WTC11 (cell line): Measurements from ENCODE around the gene ERP44. TPM values are rescaled to one million over a fixed set of nuclear protein-coding genes. Genes with fewer than 3 reads are reported as not detected.

Experiments used
- ATAC-seq: fragments of 200-7000 bp; cut with Tn5 transposase; 2 replicates; pipeline ENCODE4 v1.10.0; 2021; ENCODE audit warnings: mild to moderate bottlenecking, moderate library complexity
- CTCF ChIA-PET: fragments of 300-600 bp; sonication (Branson Sonifier 250); formaldehyde crosslinking; loops from one replicate; lab custom pipeline; 2021; ENCODE audit warnings: antibody characterized with exemption; lab: Charles Lee
- POLR2A ChIA-PET: fragments of 350-600 bp; sonication (Branson Sonifier 250); formaldehyde crosslinking; loops from one replicate; lab custom pipeline; 2021; ENCODE audit warnings: antibody characterized with exemption; lab: Charles Lee
- DNase-seq: peaks from one replicate; pipeline ENCODE4 v3.0.0; 2021; ENCODE audit warnings: low spot score
- H3K27ac Mint-ChIP-seq: 2 replicates; pipeline ENCODE4 v1.8.0; 2021; ENCODE audit warnings: mixed read lengths
- H3K27me3 Mint-ChIP-seq: 2 replicates; pipeline ENCODE4 v1.8.0; 2021; ENCODE audit warnings: low read depth, mild to moderate bottlenecking, moderate library complexity, mixed read lengths
- H3K36me3 Mint-ChIP-seq: 2 replicates; pipeline ENCODE4 v1.8.0; 2021; ENCODE audit warnings: mixed read lengths
- H3K4me1 Mint-ChIP-seq: 2 replicates; pipeline ENCODE4 v1.8.0; 2022; ENCODE audit warnings: mixed read lengths
- H3K4me3 Mint-ChIP-seq: 2 replicates; pipeline ENCODE4 v1.8.0; 2021; ENCODE audit warnings: mild to moderate bottlenecking, moderate library complexity, mixed read lengths
- H3K9me3 Mint-ChIP-seq: 2 replicates; pipeline ENCODE4 v1.8.0; 2021; ENCODE audit warnings: mixed read lengths
- ARID4B ChIP-seq: sonication (generic); formaldehyde crosslinking; IDR thresholded peaks from 2 replicates; pipeline ENCODE4 v1.8.0; 2023; ENCODE audit warnings: missing genetic modification reagents, mild to moderate bottlenecking, borderline replicate concordance
- ATF2 ChIP-seq: sonication (generic); formaldehyde crosslinking; IDR thresholded peaks from 2 replicates; pipeline ENCODE4 v1.8.1; 2022; ENCODE audit warnings: low read depth, missing genetic modification reagents, borderline replicate concordance
- CBFB ChIP-seq: sonication (generic); formaldehyde crosslinking; IDR thresholded peaks from 2 replicates; pipeline ENCODE4 v1.8.1; 2022; ENCODE audit warnings: mild to moderate bottlenecking, low read depth, missing genetic modification reagents
- HMGA2 ChIP-seq: fragments of 250-450 bp; sonication (Bioruptor Pico); IDR thresholded peaks from 2 replicates; pipeline ENCODE4 v1.4.0; 2021; ENCODE audit warnings: mild to moderate bottlenecking, moderate library complexity
- JUN ChIP-seq: sonication (generic); formaldehyde crosslinking; IDR thresholded peaks from 2 replicates; pipeline ENCODE4 v1.8.0; 2023; ENCODE audit warnings: mild to moderate bottlenecking, missing genetic modification reagents
- KAT7 ChIP-seq: sonication (generic); formaldehyde crosslinking; IDR thresholded peaks from 2 replicates; pipeline ENCODE4 v1.8.1; 2023; ENCODE audit warnings: missing genetic modification reagents, mild to moderate bottlenecking, borderline replicate concordance
- MXD4 ChIP-seq: fragments of 250-450 bp; sonication (Bioruptor Pico); IDR thresholded peaks from 2 replicates; pipeline ENCODE4 v1.8.0; 2021; ENCODE audit warnings: mild to moderate bottlenecking, moderate library complexity, borderline replicate concordance
- SMAD4 ChIP-seq: sonication (generic); formaldehyde crosslinking; IDR thresholded peaks from 2 replicates; pipeline ENCODE4 v1.8.0; 2022; ENCODE audit warnings: mild to moderate bottlenecking, missing genetic modification reagents
- TEAD1 ChIP-seq: sonication (generic); formaldehyde crosslinking; IDR thresholded peaks from 2 replicates; pipeline ENCODE4 v1.8.0; 2022; ENCODE audit warnings: mild to moderate bottlenecking, missing genetic modification reagents
- ZBTB21 ChIP-seq: sonication (generic); formaldehyde crosslinking; IDR thresholded peaks from 2 replicates; pipeline ENCODE4 v1.8.1; 2023; ENCODE audit warnings: mild to moderate bottlenecking, missing genetic modification reagents, borderline replicate concordance
- ZNF138 ChIP-seq: sonication (generic); formaldehyde crosslinking; conservative IDR thresholded peaks from 2 replicates; pipeline ENCODE4 v1.8.1; 2022; ENCODE audit warnings: mild to moderate bottlenecking, moderate library complexity, missing genetic modification reagents
- ZNF219 ChIP-seq: sonication (generic); formaldehyde crosslinking; IDR thresholded peaks from 2 replicates; pipeline ENCODE4 v1.8.0; 2023; ENCODE audit warnings: missing genetic modification reagents, mild to moderate bottlenecking, borderline replicate concordance
- ZNF232 ChIP-seq: sonication (generic); formaldehyde crosslinking; IDR thresholded peaks from 2 replicates; pipeline ENCODE4 v1.8.0; 2022; ENCODE audit warnings: mild to moderate bottlenecking, missing genetic modification reagents
- ZNF317 ChIP-seq: sonication (generic); formaldehyde crosslinking; IDR thresholded peaks from 2 replicates; pipeline ENCODE4 v1.8.1; 2023; ENCODE audit warnings: low read depth, mild to moderate bottlenecking, moderate library complexity, missing genetic modification reagents, borderline replicate concordance
- ZNF671 ChIP-seq: fragments of 250-450 bp; sonication (Bioruptor Pico); IDR thresholded peaks from 2 replicates; pipeline ENCODE4 v1.8.0; 2021; ENCODE audit warnings: mild to moderate bottlenecking
- total RNA-seq: library from RNA; stranded (reverse); gene quantifications from 3 replicates; pipeline ENCODE4 v1.2.3, GENCODE V29; 2021
- TF ChIP-seq, protein P1 (sequence below): sonication (generic); formaldehyde crosslinking; IDR thresholded peaks from 2 replicates; pipeline ENCODE4 v1.8.0; 2023; ENCODE audit warnings: missing genetic modification reagents
- TF ChIP-seq, protein P2 (sequence below): sonication (generic); formaldehyde crosslinking; IDR thresholded peaks from 2 replicates; pipeline ENCODE4 v1.8.0; 2022; ENCODE audit warnings: mild to moderate bottlenecking, missing genetic modification reagents
- TF ChIP-seq, protein P3 (sequence below): sonication (generic); formaldehyde crosslinking; IDR thresholded peaks from 2 replicates; pipeline ENCODE4 v1.8.1; 2023; ENCODE audit warnings: mild to moderate bottlenecking, missing genetic modification reagents, moderate library complexity
- TF ChIP-seq, protein P4 (sequence below): sonication (generic); formaldehyde crosslinking; IDR thresholded peaks from 2 replicates; pipeline ENCODE4 v1.8.1; 2022; ENCODE audit warnings: mild to moderate bottlenecking, missing genetic modification reagents, moderate library complexity, borderline replicate concordance

The ERP44 gene
- total RNA-seq, 1 experiment from 2014 or later, result 13.7 TPM

- no peak for TF ChIP-seq ARID4B (CRISPR knock-in tag)
- no peak for TF ChIP-seq KAT7
- TF ChIP-seq ZNF138 (CRISPR knock-in tag), result no peak
- TF ChIP-seq JUN (CRISPR knock-in tag), result no peak
- TF ChIP-seq, protein P1, sequence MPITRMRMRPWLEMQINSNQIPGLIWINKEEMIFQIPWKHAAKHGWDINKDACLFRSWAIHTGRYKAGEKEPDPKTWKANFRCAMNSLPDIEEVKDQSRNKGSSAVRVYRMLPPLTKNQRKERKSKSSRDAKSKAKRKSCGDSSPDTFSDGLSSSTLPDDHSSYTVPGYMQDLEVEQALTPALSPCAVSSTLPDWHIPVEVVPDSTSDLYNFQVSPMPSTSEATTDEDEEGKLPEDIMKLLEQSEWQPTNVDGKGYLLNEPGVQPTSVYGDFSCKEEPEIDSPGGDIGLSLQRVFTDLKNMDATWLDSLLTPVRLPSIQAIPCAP (CRISPR knock-in tag), result no peak
- no peak for TF ChIP-seq ATF2 (CRISPR knock-in tag)
- TF ChIP-seq TEAD1, result no peak
- no peak for TF ChIP-seq MXD4
- TF ChIP-seq, protein P2, sequence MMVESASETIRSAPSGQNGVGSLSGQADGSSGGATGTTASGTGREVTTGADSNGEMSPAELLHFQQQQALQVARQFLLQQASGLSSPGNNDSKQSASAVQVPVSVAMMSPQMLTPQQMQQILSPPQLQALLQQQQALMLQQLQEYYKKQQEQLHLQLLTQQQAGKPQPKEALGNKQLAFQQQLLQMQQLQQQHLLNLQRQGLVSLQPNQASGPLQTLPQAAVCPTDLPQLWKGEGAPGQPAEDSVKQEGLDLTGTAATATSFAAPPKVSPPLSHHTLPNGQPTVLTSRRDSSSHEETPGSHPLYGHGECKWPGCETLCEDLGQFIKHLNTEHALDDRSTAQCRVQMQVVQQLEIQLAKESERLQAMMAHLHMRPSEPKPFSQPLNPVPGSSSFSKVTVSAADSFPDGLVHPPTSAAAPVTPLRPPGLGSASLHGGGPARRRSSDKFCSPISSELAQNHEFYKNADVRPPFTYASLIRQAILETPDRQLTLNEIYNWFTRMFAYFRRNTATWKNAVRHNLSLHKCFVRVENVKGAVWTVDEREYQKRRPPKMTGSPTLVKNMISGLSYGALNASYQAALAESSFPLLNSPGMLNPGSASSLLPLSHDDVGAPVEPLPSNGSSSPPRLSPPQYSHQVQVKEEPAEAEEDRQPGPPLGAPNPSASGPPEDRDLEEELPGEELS (CRISPR knock-in tag), result no peak
- no peak for TF ChIP-seq HMGA2 (CRISPR knock-in tag)
- TF ChIP-seq SMAD4, result no peak
- no peak for TF ChIP-seq CBFB
- no peaks in the 10 kb centered on the region for H3K36me3 Mint-ChIP-seq
- H3K9me3 Mint-ChIP-seq, result no peaks in the 10 kb centered on the region
- H3K4me1 Mint-ChIP-seq, result peaks cover 31% of the 10 kb centered on the region
- ChIA-PET POLR2A (no interaction called here), CTCF (interaction anchor here (0.5 kb wide), 1 partner anchor 43 kb away, joined by 3 read pairs; no protein-coding TSS in a partner anchor)
- H3K4me3 Mint-ChIP-seq, result no peak overlapping the region
- DNase-seq, result no peak
- peak overlapping the region; percentile 0; the same call in 1 of the 2 replicates for H3K27ac Mint-ChIP-seq
- no peaks in the 10 kb centered on the region for H3K27me3 Mint-ChIP-seq
- no peak for ATAC-seq
Measured at GRCh38 chr9:100086097-100086635, 12.6 kb downstream of the ERP44 start.

GRCh38 chr9:100084734-100085133, 14.1 kb downstream of the ERP44 start:
- CTCF ChIA-PET, result interaction anchor here (0.8 kb wide), 1 partner anchor 240 kb away, joined by 4 read pairs; no protein-coding TSS in a partner anchor
- POLR2A ChIA-PET, result no interaction called here
- no peaks in the 10 kb centered on the region for H3K9me3 Mint-ChIP-seq

More at GRCh38 chr9:100084734-100085133, 14.1 kb downstream of the ERP44 start:
- no peak overlapping the region; the same call in 1 of the 2 replicates for H3K27ac Mint-ChIP-seq
- ATAC-seq (no peak), DNase-seq (no peak)
- H3K4me3 Mint-ChIP-seq, result no peak overlapping the region
- TF ChIP-seq ZNF317 (CRISPR knock-in tag), result no peak
- no peak for TF ChIP-seq ZNF219 (CRISPR knock-in tag)
- no peak for TF ChIP-seq TEAD1
- TF ChIP-seq MXD4, result no peak
- no peak for TF ChIP-seq ZNF671 (CRISPR knock-in tag)
- no peak for TF ChIP-seq ZBTB21 (CRISPR knock-in tag)
- TF ChIP-seq, protein P3, sequence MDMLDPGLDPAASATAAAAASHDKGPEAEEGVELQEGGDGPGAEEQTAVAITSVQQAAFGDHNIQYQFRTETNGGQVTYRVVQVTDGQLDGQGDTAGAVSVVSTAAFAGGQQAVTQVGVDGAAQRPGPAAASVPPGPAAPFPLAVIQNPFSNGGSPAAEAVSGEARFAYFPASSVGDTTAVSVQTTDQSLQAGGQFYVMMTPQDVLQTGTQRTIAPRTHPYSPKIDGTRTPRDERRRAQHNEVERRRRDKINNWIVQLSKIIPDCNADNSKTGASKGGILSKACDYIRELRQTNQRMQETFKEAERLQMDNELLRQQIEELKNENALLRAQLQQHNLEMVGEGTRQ, result no peak
- TF ChIP-seq, protein P4, sequence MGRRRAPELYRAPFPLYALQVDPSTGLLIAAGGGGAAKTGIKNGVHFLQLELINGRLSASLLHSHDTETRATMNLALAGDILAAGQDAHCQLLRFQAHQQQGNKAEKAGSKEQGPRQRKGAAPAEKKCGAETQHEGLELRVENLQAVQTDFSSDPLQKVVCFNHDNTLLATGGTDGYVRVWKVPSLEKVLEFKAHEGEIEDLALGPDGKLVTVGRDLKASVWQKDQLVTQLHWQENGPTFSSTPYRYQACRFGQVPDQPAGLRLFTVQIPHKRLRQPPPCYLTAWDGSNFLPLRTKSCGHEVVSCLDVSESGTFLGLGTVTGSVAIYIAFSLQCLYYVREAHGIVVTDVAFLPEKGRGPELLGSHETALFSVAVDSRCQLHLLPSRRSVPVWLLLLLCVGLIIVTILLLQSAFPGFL (CRISPR knock-in tag), result no peak
- no peak for TF ChIP-seq ZNF232 (CRISPR knock-in tag)
- H3K36me3 Mint-ChIP-seq, result no peaks in the 10 kb centered on the region
- H3K4me1 Mint-ChIP-seq, result peaks cover 35% of the 10 kb centered on the region
- H3K27me3 Mint-ChIP-seq, result no peaks in the 10 kb centered on the region
